ENCODE data around the gene TCF12.

DNA sequence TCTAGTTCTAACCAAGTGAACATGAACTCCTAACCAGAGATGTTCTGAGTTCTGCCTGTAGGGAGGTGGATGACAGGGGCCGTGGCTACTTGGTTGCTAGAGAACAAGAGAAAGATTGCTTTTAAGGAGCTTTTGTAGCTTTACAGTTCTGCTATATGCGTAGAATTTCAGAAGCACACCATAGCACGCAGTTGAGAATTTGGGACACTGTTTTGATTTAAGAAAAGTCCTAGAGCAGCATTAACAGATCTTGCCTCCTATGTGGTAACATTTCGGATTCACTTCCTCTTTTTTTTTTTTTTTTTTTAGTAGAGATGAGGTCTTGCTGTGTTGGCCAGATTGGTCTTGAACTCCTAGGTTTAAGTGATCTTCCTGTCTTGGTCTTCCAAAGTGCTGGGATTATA is 181.7 kb downstream of the TCF12 start:
- TF ChIP-seq MAFK (IDR thresholded peaks at IDR 0.05; ENCODE audit: low read depth, low read length) (no peak), RBBP5 (IDR thresholded peaks at IDR 0.05; ENCODE audit: borderline replicate concordance, low read depth, low read length) (no peak), RFX5 (IDR thresholded peaks at IDR 0.05; ENCODE audit: borderline replicate concordance, low read depth, low read length) (no peak), POLR2A (IDR thresholded peaks at IDR 0.05; ENCODE audit: control extremely low read depth in 1 of 2, low read depth in 2 of 2, low read length in 2 of 2) (no peak)
